BE2C (cell line): ENCODE data around the gene TRAF1.

Experiments
- DNase-seq: peaks from one replicate; pipeline ENCODE4 v3.0.0-alpha.2; 2020
- H3K27me3 ChIP-seq: fragments of 250-450 bp; sonication (Bioruptor Pico); 2 replicates; pipeline ENCODE4 v1.5.1; 2020; ENCODE audit warnings: mild to moderate bottlenecking
- H3K36me3 ChIP-seq: fragments of 250-450 bp; sonication (Bioruptor Pico); 2 replicates; pipeline ENCODE4 v1.5.1; 2020; ENCODE audit warnings: mild to moderate bottlenecking
- H3K4me1 ChIP-seq: fragments of 250-450 bp; sonication (Bioruptor Pico); 2 replicates; pipeline ENCODE4 v1.5.1; 2020
- H3K4me3 ChIP-seq: 2 replicates; pipeline ENCODE4 v1.5.1; 2011; ENCODE audit warnings: low read depth, low read length
- H3K9me3 ChIP-seq: fragments of 250-450 bp; sonication (Bioruptor Pico); 2 replicates; pipeline ENCODE4 v1.5.1; 2020
- TF ChIP-seq, protein P1 (sequence below): IDR thresholded peaks from 2 replicates; pipeline ENCODE4 v1.5.1; 2012; ENCODE audit warnings: mild to moderate bottlenecking, low read depth, low read length

TRAF1 gene

DNA sequence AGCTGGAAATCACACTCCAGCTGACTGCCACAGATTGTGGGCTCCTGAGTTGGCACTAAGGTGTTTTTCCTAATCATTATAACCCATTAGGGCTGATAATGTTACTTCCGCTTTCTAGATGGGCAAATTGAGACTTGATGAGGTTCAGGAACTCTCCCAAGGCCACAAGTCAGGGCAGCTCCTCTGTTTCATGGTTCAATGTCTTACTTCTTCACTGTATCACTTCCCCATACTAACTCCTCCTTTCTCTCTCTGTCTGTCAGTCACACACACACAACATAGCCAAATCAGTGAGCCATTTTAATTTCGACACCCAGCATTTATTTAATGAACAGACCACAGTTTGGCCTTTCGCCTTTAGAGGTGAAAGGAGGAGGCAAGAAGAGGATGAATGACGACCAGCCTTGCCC is 17.8 kb upstream of the TRAF1 start:
- Histone ChIP-seq H3K4me3 (no peak overlapping the region), H3K27me3 (no peaks in the 10 kb centered on the region), H3K4me1 (no peaks in the 10 kb centered on the region; the same call in 1 of the 2 replicates), H3K36me3 (no peaks in the 10 kb centered on the region), H3K9me3 (no peaks in the 10 kb centered on the region)
- TF ChIP-seq, protein P1, sequence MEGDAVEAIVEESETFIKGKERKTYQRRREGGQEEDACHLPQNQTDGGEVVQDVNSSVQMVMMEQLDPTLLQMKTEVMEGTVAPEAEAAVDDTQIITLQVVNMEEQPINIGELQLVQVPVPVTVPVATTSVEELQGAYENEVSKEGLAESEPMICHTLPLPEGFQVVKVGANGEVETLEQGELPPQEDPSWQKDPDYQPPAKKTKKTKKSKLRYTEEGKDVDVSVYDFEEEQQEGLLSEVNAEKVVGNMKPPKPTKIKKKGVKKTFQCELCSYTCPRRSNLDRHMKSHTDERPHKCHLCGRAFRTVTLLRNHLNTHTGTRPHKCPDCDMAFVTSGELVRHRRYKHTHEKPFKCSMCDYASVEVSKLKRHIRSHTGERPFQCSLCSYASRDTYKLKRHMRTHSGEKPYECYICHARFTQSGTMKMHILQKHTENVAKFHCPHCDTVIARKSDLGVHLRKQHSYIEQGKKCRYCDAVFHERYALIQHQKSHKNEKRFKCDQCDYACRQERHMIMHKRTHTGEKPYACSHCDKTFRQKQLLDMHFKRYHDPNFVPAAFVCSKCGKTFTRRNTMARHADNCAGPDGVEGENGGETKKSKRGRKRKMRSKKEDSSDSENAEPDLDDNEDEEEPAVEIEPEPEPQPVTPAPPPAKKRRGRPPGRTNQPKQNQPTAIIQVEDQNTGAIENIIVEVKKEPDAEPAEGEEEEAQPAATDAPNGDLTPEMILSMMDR, result no peak
- DNase-seq, result no peak

DNA sequence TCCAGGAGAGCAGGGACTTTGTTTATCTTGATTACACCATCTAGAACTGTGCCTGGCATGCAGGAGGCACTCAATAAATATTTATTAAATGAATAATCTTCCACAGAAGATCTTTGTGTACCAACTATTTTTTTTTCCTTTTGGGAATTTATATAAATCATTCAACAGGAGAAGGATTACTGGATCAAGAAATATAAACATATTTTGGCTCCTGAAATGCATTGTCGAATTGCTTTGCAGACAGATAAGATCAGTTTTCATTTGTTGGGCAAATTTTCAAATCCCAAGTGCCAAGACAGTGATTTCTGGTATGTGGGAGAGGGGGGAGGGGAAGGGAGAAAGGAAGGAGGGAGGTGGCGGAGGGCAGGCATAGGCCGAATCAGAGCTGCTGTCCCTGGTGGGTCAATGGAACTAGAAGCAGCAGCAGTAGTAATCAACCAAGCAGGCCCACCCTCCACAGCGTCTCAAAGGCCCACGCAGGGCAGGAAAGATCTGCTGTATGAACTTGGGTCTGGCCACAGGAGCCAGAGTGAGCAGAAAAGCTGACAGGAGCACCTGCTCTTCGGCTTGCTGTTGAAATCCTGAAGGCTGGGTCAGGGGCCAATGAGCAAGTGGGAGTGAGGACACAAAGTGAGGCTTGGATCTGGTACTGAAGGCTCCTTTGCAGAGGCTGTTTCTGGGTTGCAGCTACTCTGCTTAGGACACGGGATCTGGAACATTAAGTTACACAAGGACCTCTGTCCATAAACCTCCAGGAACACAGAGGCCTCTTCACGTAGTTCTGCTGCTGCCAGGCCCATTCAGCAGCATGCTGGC is 15.8 kb upstream of the TRAF1 start:
- no peaks in the 10 kb centered on the region; the same call in 1 of the 2 replicates for H3K4me1 ChIP-seq
- no peaks in the 10 kb centered on the region for H3K36me3 ChIP-seq
- H3K27me3 ChIP-seq, result no peaks in the 10 kb centered on the region
- no peaks in the 10 kb centered on the region for H3K9me3 ChIP-seq
- DNase-seq, result no peak
- TF ChIP-seq, protein P1, result no peak
- H3K4me3 ChIP-seq, result no peak overlapping the region

DNA sequence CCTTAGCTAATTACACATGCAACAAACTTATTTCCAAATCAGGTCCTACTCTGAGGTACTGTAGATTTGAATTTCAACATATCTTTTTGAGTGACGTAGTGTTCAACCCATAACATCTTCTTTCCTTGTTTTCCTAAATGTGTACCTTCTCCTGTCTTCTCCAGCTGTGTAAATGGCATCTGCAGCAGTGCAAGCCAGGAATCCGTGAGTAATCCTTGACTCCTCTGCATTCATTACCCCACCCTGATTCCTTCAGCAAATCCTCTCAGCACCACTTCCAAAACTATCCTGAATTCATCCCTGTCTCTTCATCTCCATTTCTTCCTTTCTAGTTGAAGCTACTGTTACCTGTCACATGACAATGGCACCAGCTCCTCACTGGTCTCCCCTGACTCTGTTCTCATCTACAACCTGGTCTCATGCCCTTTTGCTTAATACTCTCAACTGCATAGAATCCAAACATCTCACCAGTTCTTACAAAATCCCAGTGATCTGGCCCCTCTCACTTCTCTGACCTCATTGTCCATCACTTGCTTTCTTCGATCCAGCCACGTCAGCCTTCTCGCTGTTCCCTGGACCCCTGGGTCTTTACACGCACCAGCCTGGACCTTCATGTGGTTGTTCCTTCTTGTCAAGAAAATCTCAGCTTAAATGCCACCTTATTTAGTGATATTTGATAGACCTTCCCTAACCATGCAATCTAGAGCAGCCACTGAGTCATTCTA is 14.6 kb upstream of the TRAF1 start:
- TF ChIP-seq, protein P1, result no peak
- Histone ChIP-seq H3K36me3 (no peaks in the 10 kb centered on the region), H3K4me3 (no peak overlapping the region), H3K4me1 (peaks cover 3% of the 10 kb centered on the region), H3K9me3 (no peaks in the 10 kb centered on the region), H3K27me3 (no peaks in the 10 kb centered on the region)
- no peak for DNase-seq

DNA sequence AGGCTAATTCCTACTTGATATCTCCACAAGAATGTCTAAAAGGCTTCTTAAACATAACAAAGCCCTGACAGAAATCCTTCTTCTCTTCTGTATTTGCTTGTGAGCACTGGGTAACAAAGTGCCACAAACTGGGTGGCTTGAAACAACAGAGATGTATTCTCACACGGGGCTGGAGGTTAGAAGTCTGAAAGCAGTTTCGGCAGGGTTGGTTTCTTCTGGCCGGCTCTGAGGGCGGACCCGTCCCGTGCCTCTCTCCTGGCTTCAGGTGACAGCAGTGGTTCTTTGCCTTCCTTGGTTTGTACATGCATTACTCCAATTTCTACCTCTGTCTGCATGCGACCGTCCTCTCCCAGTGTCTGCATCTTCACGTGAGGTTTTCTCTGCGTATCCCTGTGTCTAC is 14.0 kb upstream of the TRAF1 start:
- no peak overlapping the region for H3K4me3 ChIP-seq
- H3K36me3 ChIP-seq, result no peaks in the 10 kb centered on the region
- H3K27me3 ChIP-seq, result no peaks in the 10 kb centered on the region
- DNase-seq, result no peak
- peaks cover 9% of the 10 kb centered on the region for H3K4me1 ChIP-seq
- H3K9me3 ChIP-seq, result no peaks in the 10 kb centered on the region
- TF ChIP-seq, protein P1, result no peak

DNA sequence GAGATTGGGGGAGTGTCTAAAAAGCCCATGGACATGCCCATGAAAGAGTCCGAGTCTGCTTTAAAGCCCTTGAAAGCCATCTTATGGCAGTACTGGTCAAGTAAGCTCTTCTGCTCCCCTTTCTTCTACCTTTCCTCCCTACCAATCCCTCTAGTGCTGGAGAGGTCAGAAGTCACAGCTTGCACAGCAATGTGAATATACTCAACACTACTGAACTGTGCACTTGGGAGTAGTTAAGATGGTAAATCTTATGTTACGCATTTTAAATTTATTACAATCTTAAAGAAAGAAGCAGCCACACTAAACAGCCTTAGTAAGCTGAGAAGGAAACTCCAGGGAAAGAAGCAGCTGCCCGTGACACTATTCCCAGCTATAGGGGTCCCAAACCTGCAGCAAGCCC is 12.3 kb upstream of the TRAF1 start:
- Histone ChIP-seq H3K4me1 (peaks cover 12% of the 10 kb centered on the region), H3K4me3 (no peak overlapping the region), H3K36me3 (no peaks in the 10 kb centered on the region), H3K27me3 (no peaks in the 10 kb centered on the region), H3K9me3 (no peaks in the 10 kb centered on the region)
- no peak for DNase-seq
- TF ChIP-seq, protein P1, result no peak

DNA sequence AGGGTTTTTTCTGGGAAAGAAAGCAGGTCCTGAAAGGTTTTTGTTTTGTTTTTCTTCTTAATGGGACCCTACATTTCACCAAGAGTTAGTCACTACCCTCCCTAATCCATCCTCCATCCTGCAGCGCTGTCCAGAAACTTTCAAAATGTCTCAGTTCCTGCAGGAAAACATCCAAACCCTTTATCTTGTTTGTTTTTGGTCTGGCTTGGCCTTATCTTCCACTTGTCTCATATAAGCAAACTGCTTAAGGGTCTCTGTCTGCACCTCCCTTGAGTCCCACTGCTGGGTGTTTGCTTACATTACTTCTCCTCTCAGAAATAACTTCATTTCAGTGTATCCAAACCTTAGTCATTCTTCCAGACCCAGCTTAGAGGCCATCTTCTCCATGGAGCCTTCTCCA is 11.0 kb upstream of the TRAF1 start:
- Histone ChIP-seq H3K27me3 (no peaks in the 10 kb centered on the region), H3K4me1 (peaks cover 12% of the 10 kb centered on the region), H3K36me3 (no peaks in the 10 kb centered on the region), H3K9me3 (no peaks in the 10 kb centered on the region), H3K4me3 (no peak overlapping the region)
- TF ChIP-seq, protein P1, result no peak
- no peak for DNase-seq
